GM11168 (cell line): ENCODE measurements around the gene EIF3M.
"Not testable (repeated sequence)": the region's sequence is repeated elsewhere in the genome, so short reads cannot be mapped to it uniquely, and the experiment has no call there.

ENCODE experiments used
- in situ Hi-C: fragments of 300-500 bp; cut with MboI; formaldehyde crosslinking; loops from one replicate; pipeline ENCODE4 v1.12.0; 2022; ENCODE audit warnings: low sequenced_read_pairs; ENCODE audit not compliant: unreplicated experiment

EIF3M gene

GRCh38 chr11:32594272-32594671, 10.6 kb downstream of the EIF3M start:
- in situ Hi-C loops = no loop called here

- in situ Hi-C loops = not testable (repeated sequence)
These were observed 12.5 kb downstream of the EIF3M start for GRCh38 chr11:32596114-32596513.

GRCh38 chr11:32597921-32598320, 14.3 kb downstream of the EIF3M start:
- in situ Hi-C loops = no loop called here

GRCh38 chr11:32602657-32603415, 19.2 kb downstream of the EIF3M start:
- in situ Hi-C loops = no loop called here

- in situ Hi-C loops = no loop called here
These were observed 22.6 kb downstream of the EIF3M start for GRCh38 chr11:32606220-32606619.

- in situ Hi-C loops = not testable (repeated sequence)
These were observed 25.2 kb downstream of the EIF3M start for GRCh38 chr11:32608826-32609225.

GRCh38 chr11:32610797-32611352, 27.2 kb downstream of the EIF3M start:
- in situ Hi-C loops = no loop called here

- in situ Hi-C loops = no loop called here
These were observed 30.0 kb downstream of the EIF3M start for GRCh38 chr11:32613500-32614151.

GRCh38 chr11:32615422-32615821, 31.8 kb downstream of the EIF3M start:
- in situ Hi-C loops = no loop called here

- in situ Hi-C loops = no loop called here
These were observed 33.3 kb downstream of the EIF3M start for GRCh38 chr11:32616903-32617302.

- in situ Hi-C loops = no loop called here
These were observed 47.2 kb downstream of the EIF3M start for GRCh38 chr11:32630844-32631243.

GRCh38 chr11:32635819-32636218, 52.2 kb downstream of the EIF3M start:
- in situ Hi-C loops = no loop called here

GRCh38 chr11:32641361-32641760, 57.7 kb downstream of the EIF3M start:
- in situ Hi-C loops = no loop called here

- in situ Hi-C loops = no loop called here
These were observed 59.9 kb downstream of the EIF3M start for GRCh38 chr11:32643526-32643925.
